NOMO-1 treated with DMSO at 0.1 percent for 48 hours (cell line): ENCODE data around the gene AMIGO1.

ENCODE experiments used
- DNase-seq: peaks from one replicate; lab custom pipeline; 2025; ENCODE audit not compliant: unreplicated experiment; lab: John Stamatoyannopoulos, UW

AMIGO1 gene, protein sequence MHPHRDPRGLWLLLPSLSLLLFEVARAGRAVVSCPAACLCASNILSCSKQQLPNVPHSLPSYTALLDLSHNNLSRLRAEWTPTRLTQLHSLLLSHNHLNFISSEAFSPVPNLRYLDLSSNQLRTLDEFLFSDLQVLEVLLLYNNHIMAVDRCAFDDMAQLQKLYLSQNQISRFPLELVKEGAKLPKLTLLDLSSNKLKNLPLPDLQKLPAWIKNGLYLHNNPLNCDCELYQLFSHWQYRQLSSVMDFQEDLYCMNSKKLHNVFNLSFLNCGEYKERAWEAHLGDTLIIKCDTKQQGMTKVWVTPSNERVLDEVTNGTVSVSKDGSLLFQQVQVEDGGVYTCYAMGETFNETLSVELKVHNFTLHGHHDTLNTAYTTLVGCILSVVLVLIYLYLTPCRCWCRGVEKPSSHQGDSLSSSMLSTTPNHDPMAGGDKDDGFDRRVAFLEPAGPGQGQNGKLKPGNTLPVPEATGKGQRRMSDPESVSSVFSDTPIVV

DNA sequence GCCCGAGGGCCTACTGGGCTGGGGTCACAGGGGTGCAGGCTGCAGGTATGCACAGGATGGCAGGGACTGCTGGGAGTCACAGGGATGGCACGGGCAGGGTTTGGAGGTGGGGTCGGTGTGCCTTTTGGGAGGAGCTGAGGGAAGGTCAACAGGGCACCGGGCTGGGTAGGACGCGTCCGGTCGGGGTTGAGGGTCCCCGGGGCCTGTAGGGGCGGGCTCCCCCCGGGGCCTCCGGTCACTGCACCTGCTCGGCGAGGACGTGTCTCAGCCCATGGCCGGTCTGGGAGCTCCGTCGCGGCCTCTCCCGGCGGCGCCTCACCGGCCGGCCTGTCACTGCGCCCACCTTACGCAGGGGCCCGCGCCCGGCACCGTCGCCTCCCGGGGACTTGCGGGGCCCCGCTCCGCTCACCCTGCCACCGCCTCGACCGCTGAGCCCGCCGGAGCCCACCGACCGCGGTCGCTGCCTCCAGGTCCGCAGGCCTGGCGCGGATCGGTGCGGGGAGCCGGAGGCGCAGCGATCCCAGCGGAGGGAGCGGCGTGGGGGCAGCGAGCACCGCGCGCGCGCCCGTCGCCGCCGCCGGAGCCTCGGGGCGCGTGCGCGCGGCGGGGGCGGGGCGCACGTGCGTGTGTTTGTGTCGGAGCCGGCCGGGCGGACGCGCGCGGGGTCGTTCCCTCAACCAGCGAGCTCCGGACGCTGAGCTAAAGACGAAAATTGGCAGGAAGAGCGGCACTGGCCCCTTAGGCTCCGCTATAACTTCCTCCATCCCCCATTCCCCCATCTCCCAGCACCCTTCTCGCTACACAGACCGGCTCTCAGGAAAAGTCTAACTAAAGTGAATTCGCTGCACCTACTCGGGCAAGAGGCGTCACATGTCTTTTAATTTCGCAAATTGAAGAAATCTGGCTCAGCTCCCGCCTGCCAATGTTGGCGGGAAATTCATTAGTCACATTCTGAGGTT lies at the start of gene AMIGO1:
Gene AMIGO1, minus strand, starts transcription at position 552 of the 959 bp plus-strand sequence. CDS start 815 bp downstream, outside the sequence.
- peak; percentile 54 for DNase-seq

DNA sequence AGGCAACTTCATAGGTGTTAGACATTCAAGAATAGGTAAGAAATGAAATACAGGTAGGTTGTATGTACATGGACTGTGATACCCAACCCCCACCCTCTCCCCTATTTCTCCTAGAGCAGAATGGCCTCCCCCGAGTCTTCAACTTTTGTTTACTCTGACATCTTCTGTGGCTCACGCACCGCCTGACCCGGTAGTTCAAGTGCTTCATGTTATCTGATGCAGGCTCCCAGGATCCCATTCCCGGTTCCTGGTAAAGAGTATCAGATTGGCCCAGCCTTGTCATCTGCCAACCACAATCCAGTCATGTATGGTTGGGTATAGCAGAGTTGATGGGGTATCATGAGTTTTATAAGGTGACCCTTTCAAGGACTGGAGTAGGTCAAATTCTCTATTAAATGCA lies 48.0 kb upstream of the AMIGO1 start:
- DNase-seq, result no peak

GRCh38 chr1:109556563-109556962 lies 47.0 kb upstream of the AMIGO1 start:
- no peak for DNase-seq

GRCh38 chr1:109548321-109549267 lies 39.1 kb upstream of the AMIGO1 start, which contains the start of gene GNAI3:
TSS of gene GNAI3 (plus strand) at chr1:109548615. CDS start at chr1:109548721, 106 bp downstream.
- peak; percentile 98 for DNase-seq

DNA sequence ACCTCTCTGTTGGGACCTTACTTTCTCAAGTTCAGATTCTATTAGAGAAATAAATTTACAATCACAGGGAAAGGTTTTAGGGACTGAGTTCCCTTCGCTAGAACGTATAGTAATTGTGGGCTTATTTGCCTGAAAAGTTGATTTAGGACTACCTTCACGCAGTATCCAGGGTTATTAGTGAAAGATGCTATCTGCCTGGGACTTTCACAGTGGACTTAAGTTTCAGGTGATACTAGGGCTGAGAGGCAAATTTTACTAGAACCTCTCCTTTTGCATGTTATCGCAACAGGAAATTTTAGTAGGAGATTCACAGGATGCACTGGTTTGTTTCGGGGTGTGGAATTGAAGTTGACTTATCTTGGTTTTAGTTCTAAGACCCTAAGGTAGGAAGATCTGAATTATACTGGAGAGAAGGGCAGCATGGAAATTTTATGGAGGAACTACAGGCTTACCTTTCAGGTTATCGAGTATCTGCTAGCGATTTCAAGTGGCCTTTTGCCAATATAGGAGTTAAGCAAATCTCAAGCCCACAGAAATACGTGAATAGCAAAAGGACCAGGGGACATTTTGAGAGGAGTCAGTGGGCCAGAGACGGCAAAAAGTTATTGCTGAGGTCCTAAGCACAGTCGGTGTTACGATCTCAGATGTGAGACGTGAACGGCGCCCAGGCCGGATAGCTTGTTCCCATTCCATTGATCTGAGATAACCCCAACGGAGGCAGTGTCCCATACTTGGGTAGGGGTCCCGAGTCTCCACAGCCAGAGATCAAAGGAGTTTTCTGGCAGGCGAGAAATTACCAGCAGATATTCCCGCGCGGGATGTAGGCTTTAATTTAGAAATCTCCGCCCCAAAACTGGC lies 38.2 kb upstream of the AMIGO1 start:
- DNase-seq, result peak; percentile 32

DNA sequence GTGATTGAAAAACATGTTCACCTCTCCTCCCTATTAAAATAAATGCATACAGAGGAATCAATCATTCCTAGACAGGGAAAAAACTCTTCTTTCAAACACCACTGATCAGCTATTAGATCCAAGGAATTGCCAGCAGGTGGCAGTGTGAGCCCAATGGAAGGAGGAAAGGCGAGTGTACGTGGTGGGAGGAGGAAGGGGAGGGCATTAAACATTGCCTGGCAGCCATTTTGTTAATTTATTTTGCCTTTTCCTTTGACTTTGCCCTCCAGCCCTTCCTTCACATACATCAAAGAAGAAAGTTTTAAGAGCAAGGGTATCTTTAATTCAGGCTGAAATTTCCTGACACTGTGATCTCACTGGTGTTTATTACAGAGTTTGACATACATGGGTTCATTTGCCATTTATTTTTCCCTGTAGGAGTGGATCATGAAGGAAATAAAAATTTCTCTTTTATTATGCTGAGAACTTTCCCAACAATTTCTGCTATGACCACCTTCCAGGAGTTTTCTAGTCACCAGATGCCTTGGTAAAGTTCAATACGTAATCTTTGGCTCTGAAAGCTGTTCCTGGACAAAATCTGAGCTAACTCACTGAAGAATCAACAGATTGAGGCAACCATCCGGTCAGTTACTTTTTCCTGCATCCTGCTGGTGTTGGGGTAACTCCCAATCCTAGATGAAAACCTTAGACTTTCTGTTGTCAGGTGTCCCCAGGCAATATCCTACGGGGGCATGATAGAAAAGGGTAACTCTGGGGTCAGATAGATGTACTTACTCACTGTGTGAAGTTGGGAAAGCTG lies 37.0 kb upstream of the AMIGO1 start:
- DNase-seq, result peak; percentile 90

GRCh38 chr1:109543988-109544735 lies 34.6 kb upstream of the AMIGO1 start:
- DNase-seq, result no peak

GRCh38 chr1:109543283-109543987 lies 33.9 kb upstream of the AMIGO1 start:
- no peak for DNase-seq

- DNase-seq, result no peak
These were observed 33.1 kb upstream of the AMIGO1 start for GRCh38 chr1:109542657-109543056.

- no peak for DNase-seq
These were observed 31.6 kb upstream of the AMIGO1 start for GRCh38 chr1:109541102-109541501.

GRCh38 chr1:109539676-109540075 lies 30.1 kb upstream of the AMIGO1 start, which contains the start of gene GPR61:
TSS of gene GPR61 (plus strand) at chr1:109539872. CDS start at chr1:109543023, 3,151 bp downstream.
- DNase-seq, result no peak

DNA sequence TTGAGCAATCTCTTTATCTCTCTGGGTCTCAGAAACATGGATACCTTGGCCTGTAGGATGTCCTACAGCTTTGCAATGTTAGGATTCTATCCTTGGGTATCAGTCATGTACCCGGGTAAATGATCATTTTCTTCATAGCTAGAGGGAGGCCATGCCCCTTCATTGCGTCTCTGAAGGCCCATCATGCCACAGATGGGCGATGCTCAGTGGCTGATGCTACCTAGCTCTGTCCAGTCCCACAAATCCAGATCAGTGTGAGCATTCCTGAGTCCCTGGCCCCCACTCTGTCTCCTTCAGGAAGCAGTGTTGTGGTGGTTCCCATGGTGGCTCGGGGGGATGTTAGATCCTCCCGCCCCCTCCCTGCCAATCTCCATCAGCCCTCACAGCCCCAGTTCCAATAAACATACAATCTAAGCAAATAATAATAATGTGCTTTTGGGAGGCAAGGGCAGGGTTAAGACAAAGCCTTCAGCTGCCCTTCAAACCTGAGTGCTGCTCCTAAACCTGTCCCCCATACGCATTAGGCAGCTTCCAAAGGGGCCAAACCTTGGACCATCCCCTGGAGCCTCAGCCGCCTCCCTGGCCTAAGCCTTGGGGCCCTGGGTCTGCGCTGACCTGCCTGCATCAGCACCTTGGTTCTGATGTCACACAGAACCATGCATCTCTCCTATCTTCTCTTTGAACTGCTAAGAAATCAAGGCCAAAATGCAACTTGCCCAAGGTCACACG lies 29.5 kb upstream of the AMIGO1 start:
- DNase-seq, result no peak

- DNase-seq, result no peak
These were observed 28.1 kb upstream of the AMIGO1 start for GRCh38 chr1:109537450-109538178.

DNA sequence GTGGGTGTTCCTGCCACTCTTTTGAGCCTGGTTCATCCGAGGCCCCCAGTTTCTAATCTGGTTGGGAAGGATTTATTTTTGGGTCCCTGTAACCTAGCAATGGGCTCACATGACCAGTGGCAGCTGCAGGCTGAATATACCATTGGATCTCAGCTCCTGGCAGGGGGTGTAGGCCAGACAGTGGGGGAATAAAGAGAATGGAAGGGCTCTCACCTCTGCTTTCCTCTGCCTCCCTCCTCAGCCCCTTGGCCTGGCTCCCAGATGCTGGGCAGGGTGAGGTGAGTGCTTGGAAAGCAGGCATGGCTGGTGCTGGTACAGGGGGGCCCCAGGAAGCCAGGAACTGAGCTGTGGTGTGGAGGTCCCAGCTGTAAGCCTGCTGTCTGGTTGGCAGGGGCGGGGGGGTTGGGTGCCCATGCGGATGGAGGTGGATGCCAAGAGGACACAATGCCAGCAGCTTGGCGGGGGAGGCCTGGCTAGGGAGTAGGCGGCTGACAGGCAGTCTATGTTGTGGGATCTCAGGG lies 26.5 kb upstream of the AMIGO1 start:
- no peak for DNase-seq

DNA sequence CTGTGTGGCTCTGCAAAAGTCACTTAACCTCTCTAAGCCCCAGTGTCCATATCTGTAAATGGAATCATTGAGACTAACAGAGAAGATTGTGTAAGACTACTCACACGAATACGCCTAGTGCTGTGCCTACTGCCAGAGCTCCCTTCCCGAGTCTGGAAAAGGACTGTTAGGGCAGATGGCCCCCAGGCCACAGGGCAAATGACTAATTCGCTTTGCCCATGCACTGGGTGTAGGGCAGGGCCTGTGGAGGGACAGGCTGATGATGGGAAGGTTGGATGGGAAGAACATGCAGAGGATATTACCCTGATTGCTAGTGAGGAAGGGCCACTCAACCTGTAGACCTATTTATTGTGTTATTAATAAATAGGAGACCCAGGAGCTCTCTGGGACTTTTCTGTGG lies 26.0 kb upstream of the AMIGO1 start:
- DNase-seq, result no peak
